T-helper 2 cell (primary cell): ENCODE results near the gene LUZP2.
"Not testable (repeated sequence)": the region's sequence is repeated elsewhere in the genome, so short reads cannot be mapped to it uniquely, and the experiment has no call there.

Source experiments
- DNase-seq, 5 experiments: peaks; one replicate each; pipeline versions ENCODE4 v3.0.0 to v3.0.0-alpha.2; 2012 to 2022

LUZP2 gene

GRCh38 chr11:24837112-24837511 lies 340.3 kb downstream of the LUZP2 start:
- DNase-seq = no peak

- DNase-seq = no peak
Measured at GRCh38 chr11:24842308-24842707, 345.5 kb downstream of the LUZP2 start.

GRCh38 chr11:24844406-24844805 lies 347.6 kb downstream of the LUZP2 start:
- DNase-seq = no peak

GRCh38 chr11:24848857-24849256 lies 352.0 kb downstream of the LUZP2 start:
- DNase-seq = no peak

GRCh38 chr11:24855951-24856350 lies 359.1 kb downstream of the LUZP2 start:
- no peak for DNase-seq

- DNase-seq = no peak
Measured at GRCh38 chr11:24859801-24860300, 363.0 kb downstream of the LUZP2 start.

- DNase-seq = no peak
Measured at GRCh38 chr11:24861440-24861839, 364.6 kb downstream of the LUZP2 start.

- no peak for DNase-seq
Measured at GRCh38 chr11:24866743-24867142, 369.9 kb downstream of the LUZP2 start.

- no peak for DNase-seq
Measured at GRCh38 chr11:24870048-24870447, 373.2 kb downstream of the LUZP2 start.

- DNase-seq = no peak
Measured at GRCh38 chr11:24872186-24872585, 375.3 kb downstream of the LUZP2 start.

GRCh38 chr11:24872651-24873311 lies 375.9 kb downstream of the LUZP2 start:
- DNase-seq = no peak

GRCh38 chr11:24880962-24881361 lies 384.1 kb downstream of the LUZP2 start:
- no peak for DNase-seq

- no peak for DNase-seq
Measured at GRCh38 chr11:24885580-24886173, 388.8 kb downstream of the LUZP2 start.

- no peak for DNase-seq
Measured at GRCh38 chr11:24886880-24887619, 390.2 kb downstream of the LUZP2 start.

- no peak for DNase-seq
Measured at GRCh38 chr11:24890426-24890825, 393.6 kb downstream of the LUZP2 start.

GRCh38 chr11:24891845-24892492 lies 395.1 kb downstream of the LUZP2 start:
- not testable (repeated sequence) for DNase-seq

GRCh38 chr11:24896118-24896835 lies 399.4 kb downstream of the LUZP2 start:
- DNase-seq = no peak

- DNase-seq = no peak
Measured at GRCh38 chr11:24900514-24900913, 403.7 kb downstream of the LUZP2 start.

GRCh38 chr11:24900960-24901549 lies 404.2 kb downstream of the LUZP2 start:
- no peak for DNase-seq

- no peak for DNase-seq
Measured at GRCh38 chr11:24903555-24903954, 406.7 kb downstream of the LUZP2 start.

GRCh38 chr11:24925091-24925490 lies 428.2 kb downstream of the LUZP2 start:
- DNase-seq = no peak
